ENCODE measurements around the gene SMO. TPM values are rescaled to one million over a fixed set of nuclear protein-coding genes. Genes with fewer than 3 reads are reported as not detected.

The SMO gene
- total and polyA plus RNA-seq, 2 experiments from 2014 or later, result 13.1 to 61.5 TPM

- ATAC-seq (no peak; the same call in 2 of the 3 replicates), DNase-seq (ENCODE audit: low spot score) (no peak)
- TF ChIP-seq STAT1 (IDR thresholded peaks at IDR 0.05; ENCODE audit: unreplicated experiment) (no peak), JUNB (IDR thresholded peaks at IDR 0.05; ENCODE audit: unreplicated experiment) (no peak), NANOG (IDR thresholded peaks at IDR 0.05; ENCODE audit: borderline replicate concordance) (no peak), CREB1 (CRISPR knock-in tag; IDR thresholded peaks at IDR 0.05; ENCODE audit: low read depth) (no peak), POLR2AphosphoS5 (IDR thresholded peaks at IDR 0.05; ENCODE audit: low read depth) (no peak), REST (IDR thresholded peaks at IDR 0.05; ENCODE audit: unreplicated experiment) (no peak), EZH2 (IDR thresholded peaks at IDR 0.05; ENCODE audit: low read depth, unreplicated experiment) (no peak), CTCF (conservative IDR thresholded peaks at IDR 0.05; ENCODE audit: low read depth in 2 of 2) (no peak), ETS1 (IDR thresholded peaks at IDR 0.05) (no peak), ZNF462 (CRISPR knock-in tag; IDR thresholded peaks at IDR 0.05) (no peak), EZH2phosphoT487 (IDR thresholded peaks at IDR 0.05; ENCODE audit: unreplicated experiment) (no peak), ZNF331 (CRISPR knock-in tag; IDR thresholded peaks at IDR 0.05; ENCODE audit: low read depth) (no peak), ZNF114 (CRISPR knock-in tag; IDR thresholded peaks at IDR 0.05) (no peak)
- Mint-ChIP-seq H3K9me3 (no peaks in the 10 kb centered on the region; the same call in 2 of the 3 replicates), H3K36me3 (ENCODE audit: low read depth) (no peaks in the 10 kb centered on the region; the same call in 2 of the 3 replicates), H3K4me1 (peaks cover 13% of the 10 kb centered on the region), H3K27me3 (ENCODE audit: insufficient read depth, low read depth, poor library complexity) (peaks cover 14% of the 10 kb centered on the region), H3K27ac (no peak overlapping the region), H3K4me3 (peak overlapping the region; percentile 83)
- peaks cover 3% of the 10 kb centered on the region for H3K79me2 ChIP-seq (replicated peaks; ENCODE audit: insufficient read depth)
- H3F3A ChIP-seq (replicated peaks; ENCODE audit: low read depth), result no peaks in the 10 kb centered on the region
- no peaks in the 10 kb centered on the region for H3K36me3 ChIP-seq (ENCODE audit: insufficient read depth)
- H3K4me2 ChIP-seq, result peak overlapping the region; percentile 83
- no peaks in the 10 kb centered on the region for H3K9me2 ChIP-seq (ENCODE audit: insufficient read depth)
- no peaks in the 10 kb centered on the region for H3K4me1 ChIP-seq (ENCODE audit: insufficient read depth)
- H2AFZ ChIP-seq, result peak overlapping the region; percentile 91
- H3K4me3 ChIP-seq, result peak overlapping the region; percentile 61
- H3K27me3 ChIP-seq (ENCODE audit: insufficient read depth), result peaks cover 11% of the 10 kb centered on the region
- H3K27ac ChIP-seq (ENCODE audit: low read depth), result no peak overlapping the region
- no peaks in the 10 kb centered on the region for H4K20me1 ChIP-seq (replicated peaks; ENCODE audit: insufficient read depth)
These were observed 44.7 kb upstream of the SMO start for GRCh38 chr7:129143724-129144094.

Measured in GM23338 (cell line).